Adrenal gland (tissue), 12 donors: Measurements from ENCODE around the gene POU6F1. TPM values are rescaled to one million over a fixed set of nuclear protein-coding genes. Genes with fewer than 3 reads are reported as not detected.
A peak's percentile ranks its signal among the peaks of the same experiment; 100 is the strongest.

Source experiments
- DNase-seq, 7 donors: peaks; one replicate each; pipeline ENCODE4 v3.0.0-alpha.2; 2019 to 2020
- H3K27ac ChIP-seq, 5 donors: fragments of 200-600 bp; sonication (generic) in 4 of 5; 1 replicate in 3 of 5; 2 replicates in 2 of 5; pipeline versions ENCODE4 v1.5.1 to v1.8.0; 2016 to 2020; ENCODE audit warnings: mild to moderate bottlenecking in 1 of 5
- H3K27me3 ChIP-seq: fragments of 200-600 bp; 2 replicates; pipeline ENCODE4 v1.8.0; 2021
- H3K36me3 ChIP-seq, 2 donors: fragments of 200-600 bp; replicated peaks in 1 of 2; 1 replicate in 1 of 2; 2 replicates in 1 of 2; pipeline versions ENCODE4 v1.5.1 to v1.8.0; 2018 to 2022
- H3K4me1 ChIP-seq, 2 donors: fragments of 200-600 bp; replicated peaks in 1 of 2; 1 replicate in 1 of 2; 2 replicates in 1 of 2; pipeline versions ENCODE4 v1.5.1 to v1.8.0; 2018 to 2021
- H3K4me3 ChIP-seq, 4 donors: fragments of 200-600 bp; sonication (generic) in 3 of 4; one replicate each; pipeline ENCODE4 v1.5.1; 2016 to 2018
- H3K9me3 ChIP-seq, 3 donors: fragments of 200-600 bp; sonication (generic) in 1 of 3; replicated peaks in 1 of 3; 1 replicate in 2 of 3; 2 replicates in 1 of 3; pipeline versions ENCODE4 v1.5.1 to v1.8.0; 2016 to 2021
- CTCF ChIP-seq, 6 experiments: fragments of 450-650 bp in 4 of 6; fragments of 200-600 bp in 2 of 6; sonication (generic) in 1 of 6; IDR thresholded peaks; 1 replicate in 5 of 6; 2 replicates in 1 of 6; pipeline versions ENCODE4 v1.5.1 to v1.8.0; 2016 to 2021; ENCODE audit warnings: antibody characterized with exemption in 6 of 6, mild to moderate bottlenecking in 2 of 6, moderate library complexity in 1 of 6
- POLR2A ChIP-seq, 2 donors: fragments of 450-650 bp; IDR thresholded peaks; one replicate each; pipeline ENCODE4 v1.6.1; 2017; ENCODE audit warnings: antibody characterized with exemption in 2 of 2, mild to moderate bottlenecking in 2 of 2, moderate library complexity in 1 of 2
- WGBS, 4 donors: extraction: QIAGEN DNeasy Blood & Tissue Kit in 2 of 4; methylation state at CpG; one replicate each; pipeline versions ENCODE4 v1.1.5 to v1.1.7; 2013 to 2017; 5-methylcytosine and 5-hydroxymethylcytosine counted together
- intact Hi-C, 2 donors: fragments of 100-400 bp; cut with DNase I; formaldehyde crosslinking; loops; one replicate each; pipeline versions ENCODE4 v1.14.1 to v1.15.0; 2022 to 2023
- polyA plus RNA-seq, 3 donors: library from polyadenylated mRNA; stranded (reverse); fragments of 200-250 nt in 2 of 3; fragments of 350-450 nt in 1 of 3; fragmentation: Illumina TruSeq in 1 of 3; extraction: RNeasy Lipid Tissue Mini Kit (QIAGEN cat#74804) in 1 of 3; gene quantifications; one replicate each; pipeline ENCODE4 v1.2.3, GENCODE V29; 2013 to 2014
- total RNA-seq, 9 donors: library from RNA; depleted of rRNA in 4 of 9; stranded (reverse); fragments of >200 nt in 4 of 9; fragments of 120-200 nt in 1 of 9; fragmentation: NEBNext Ultra II Directional in 1 of 9; extraction: Animal tissue kit (Norgen Biotek cat#: 25700) in 1 of 9; gene quantifications; one replicate each; pipeline versions ENCODE4 v1.1.0 to v1.2.4, GENCODE V29; 2013 to 2023
- donor health status: healthy with polysubstance abuse.
- donor health status: Bipolar disorder and iron deficiency.
- donor health status: DM: yes; HTN: yes; CAD: no.
- donor health status: DM: no; HTN: no; CAD: no.
- donor health status: DM: no; HTN: no; CAD: no.
- donor health status: DM: yes; HTN: yes; CAD: no.

The POU6F1 gene
- total and polyA plus RNA-seq, 12 donors, result 2.2 to 19.3 (median 10.6) TPM

- Histone ChIP-seq H3K4me3 (peak within 1 kb of the TSS; percentile 65 to 97 (median 92)), H3K27ac (peak within 1 kb of the TSS; percentile 96 to 100 (median 98)), H3K4me1 (peaks cover 10 to 21% of the 10 kb centered on the region in 2 donors), H3K27me3 (no peaks in the 10 kb centered on the region), H3K9me3 (no peaks in the 10 kb centered on the region), H3K36me3 (no peaks in the 10 kb centered on the region)
- DNase-seq, result peak; percentile 95 to 99 (median 98)
- 1 to 3% (median 2%) methylated on average over 21 to 58 of the region's 58 CpGs for WGBS, 4 donors
- TF ChIP-seq CTCF (IDR thresholded peaks at IDR 0.05) (peak in 1 of 6 experiments; percentile 6), POLR2A (IDR thresholded peaks at IDR 0.05) (peak; percentile 24 to 86)
- intact Hi-C loops, result no loop called here
Observed at GRCh38 chr12:51172515-51173431, 45.1 kb downstream of the POU6F1 start, which contains the start of gene TFCP2. TFCP2 (minus strand) TSS chr12:51173135; CDS start chr12:51172422, 713 bp downstream.

GRCh38 chr12:51171884-51172514, 45.9 kb downstream of the POU6F1 start:
- peak in 5 of 7 donors; percentile 21 to 58 (median 30) for DNase-seq
- Histone ChIP-seq H3K4me1 (peaks cover 10 to 21% of the 10 kb centered on the region in 2 donors), H3K36me3 (no peaks in the 10 kb centered on the region), H3K9me3 (no peaks in the 10 kb centered on the region), H3K27me3 (no peaks in the 10 kb centered on the region), H3K4me3 (peak overlapping the region; percentile 65 to 97 (median 92)), H3K27ac (peak overlapping the region; percentile 96 to 100 (median 98))
- WGBS, 4 donors, result 3% methylated on average over 14 to 16 of the region's 16 CpGs
- intact Hi-C loops, result no loop called here
- TF ChIP-seq CTCF (IDR thresholded peaks at IDR 0.05) (no peak), POLR2A (IDR thresholded peaks at IDR 0.05) (no peak)

GRCh38 chr12:51163795-51164194, 54.1 kb downstream of the POU6F1 start:
- intact Hi-C loops, result no loop called here
- no peaks in the 10 kb centered on the region for H3K9me3 ChIP-seq
- H3K4me1 ChIP-seq, result no peaks in the 10 kb centered on the region
- no peaks in the 10 kb centered on the region for H3K36me3 ChIP-seq
- no peaks in the 10 kb centered on the region for H3K27me3 ChIP-seq
- 65 to 81% (median 75%) methylated on average over 3 of the region's 3 CpGs for WGBS, 4 donors
- no peak overlapping the region for H3K4me3 ChIP-seq
- no peak for DNase-seq
- TF ChIP-seq CTCF (IDR thresholded peaks at IDR 0.05), result no peak
- no peak for TF ChIP-seq POLR2A (IDR thresholded peaks at IDR 0.05)
- no peak overlapping the region for H3K27ac ChIP-seq

GRCh38 chr12:51162217-51162616, 55.6 kb downstream of the POU6F1 start:
- TF ChIP-seq POLR2A (IDR thresholded peaks at IDR 0.05), result no peak
- no peak for TF ChIP-seq CTCF (IDR thresholded peaks at IDR 0.05)

More at GRCh38 chr12:51162217-51162616, 55.6 kb downstream of the POU6F1 start:
- H3K9me3 ChIP-seq, result no peaks in the 10 kb centered on the region
- no peak for DNase-seq
- no peak overlapping the region for H3K4me3 ChIP-seq
- WGBS, 4 donors, result 97 to 99% (median 98%) methylated on average over 6 of the region's 6 CpGs
- intact Hi-C loops, result no loop called here
- no peaks in the 10 kb centered on the region for H3K36me3 ChIP-seq
- no peaks in the 10 kb centered on the region for H3K27me3 ChIP-seq
- no peak overlapping the region for H3K27ac ChIP-seq
- no peaks in the 10 kb centered on the region for H3K4me1 ChIP-seq
